ENCODE data around the gene SMPDL3A.

- TF ChIP-seq CTCF (IDR thresholded peaks at IDR 0.05) = no peak
- TF ChIP-seq POLR2AphosphoS5 (IDR thresholded peaks at IDR 0.05) = no peak
- no peak for TF ChIP-seq POLR2A (IDR thresholded peaks at IDR 0.05)
These were observed 41.5 kb upstream of the SMPDL3A start for GRCh38 chr6:122747573-122747972.
